Mucosa of gallbladder (tissue), 1 donor: ENCODE results near the gene SLC17A9. TPM values are rescaled to one million over a fixed set of nuclear protein-coding genes. Genes with fewer than 3 reads are reported as not detected.
A peak's percentile ranks its signal among the peaks of the same experiment; 100 is the strongest.

Experiments
- DNase-seq: peaks from one replicate; pipeline ENCODE4 v3.0.0-alpha.2; 2020; ENCODE audit warnings: low spot score
- total RNA-seq: library from RNA; stranded (reverse); gene quantifications from one replicate; pipeline ENCODE4 v1.2.1, GENCODE V29; 2021
- donor health status: DM: no; HTN: no; CAD: no.

Gene SLC17A9
- total RNA-seq, 1 donor from 2014 or later: 19.8 TPM

DNA sequence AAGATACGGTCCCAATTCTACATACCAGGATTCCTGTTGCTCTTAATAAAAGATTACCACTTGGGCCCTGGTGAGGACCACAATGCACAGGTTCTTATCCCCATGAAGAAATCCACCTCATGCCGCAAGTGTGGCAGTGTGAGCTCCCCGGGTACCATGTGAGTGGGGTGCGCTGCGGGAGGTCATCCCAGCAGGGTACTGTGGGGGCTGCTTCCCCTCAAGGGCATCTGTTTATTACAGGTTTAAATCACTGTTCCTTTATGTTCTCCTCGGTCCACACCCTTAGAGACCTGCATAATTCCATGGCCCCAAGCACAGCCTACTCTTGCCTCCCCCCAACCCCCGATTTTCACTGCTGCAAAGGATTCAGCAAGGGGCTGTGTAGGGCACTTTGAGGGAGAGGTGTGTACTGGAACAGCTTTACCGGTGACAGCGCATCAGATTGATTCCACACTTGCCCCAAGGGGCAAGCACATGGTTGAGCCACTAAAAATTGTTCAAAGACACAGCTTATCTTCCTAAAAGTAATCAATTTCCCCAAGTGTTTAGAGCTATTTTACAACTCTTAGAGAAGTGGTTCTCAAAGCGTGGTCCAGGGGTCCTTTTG is 32.4 kb upstream of the SLC17A9 start:
- no peak for DNase-seq

DNA sequence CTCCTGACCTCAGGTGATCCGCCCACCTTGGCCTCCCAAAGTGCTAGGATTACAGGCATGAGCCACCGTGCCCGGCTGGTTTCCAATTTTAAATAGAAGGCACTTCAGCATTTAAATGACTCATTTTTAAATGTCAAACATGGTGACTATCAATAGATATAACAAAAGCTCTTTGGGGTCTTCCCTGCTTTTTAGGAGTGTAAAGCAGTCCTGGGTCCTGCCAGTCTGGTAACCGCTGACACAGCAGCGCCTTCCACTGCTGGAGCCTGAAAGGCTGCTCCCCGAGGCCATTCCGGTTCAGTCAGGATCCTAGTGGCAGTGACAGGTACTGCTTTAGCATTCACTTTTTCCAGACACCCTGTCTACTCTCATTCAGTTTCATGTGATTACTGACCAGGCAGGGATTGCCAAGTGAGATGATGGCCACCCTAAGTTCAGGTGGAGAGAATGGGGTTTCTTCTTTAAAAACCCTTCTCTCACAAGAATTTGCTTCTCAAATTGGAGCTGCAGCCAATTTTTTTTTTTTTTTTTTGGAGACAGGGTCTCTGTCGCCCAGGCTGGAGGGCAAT is 31.3 kb upstream of the SLC17A9 start:
- DNase-seq: peak; percentile 57

DNA sequence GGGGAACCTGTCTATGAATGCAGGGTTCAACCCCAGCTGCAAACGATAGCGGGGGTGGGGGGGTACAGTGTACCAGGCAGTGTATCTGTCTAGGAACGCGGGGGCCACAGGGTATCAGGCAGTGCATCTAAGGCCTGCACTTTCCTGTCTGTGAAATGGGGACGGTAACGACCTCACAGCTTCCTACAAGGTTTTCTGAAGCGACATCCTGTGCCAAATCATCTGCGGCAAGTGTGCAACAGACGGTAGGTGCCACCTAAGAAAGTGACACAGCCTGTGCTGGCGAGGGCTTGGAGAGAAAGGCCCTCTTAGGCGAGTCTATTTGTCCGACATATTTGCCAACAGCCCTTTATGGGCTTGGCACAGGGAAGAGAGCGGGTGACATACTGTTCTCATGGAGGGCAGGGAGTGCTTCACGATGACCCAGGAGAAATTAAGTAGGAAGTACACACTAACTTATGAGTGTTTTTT is 30.0 kb upstream of the SLC17A9 start:
- DNase-seq: no peak

DNA sequence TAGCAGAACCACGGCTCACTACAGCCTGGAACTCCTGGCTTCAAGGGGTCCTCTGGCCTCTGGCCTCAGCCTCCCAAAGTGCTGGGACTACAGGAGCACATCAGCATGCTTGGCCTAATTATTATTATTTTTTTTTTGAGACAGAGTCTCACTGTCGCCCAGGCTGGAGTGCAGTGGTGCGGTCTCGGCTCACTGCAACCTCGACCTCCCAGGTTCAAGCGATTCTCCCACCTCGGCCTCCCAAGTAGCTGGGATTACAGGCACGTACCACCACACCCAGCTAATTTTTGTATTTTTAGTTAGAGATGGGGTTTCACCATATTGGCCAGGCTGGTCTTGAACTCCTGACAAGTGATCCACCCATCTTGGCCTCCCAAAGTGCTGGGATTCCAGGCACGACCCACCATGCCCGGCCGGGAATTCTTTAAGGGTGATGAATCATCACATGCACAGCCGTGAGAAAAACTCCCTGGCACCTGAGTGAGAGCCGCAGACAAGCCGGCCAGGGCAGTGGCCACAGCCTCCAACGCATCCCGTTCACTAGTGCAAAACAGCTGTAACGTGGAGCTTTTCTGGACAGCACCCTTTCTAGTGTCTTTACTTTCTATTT is 29.3 kb upstream of the SLC17A9 start:
- peak; percentile 59 for DNase-seq

DNA sequence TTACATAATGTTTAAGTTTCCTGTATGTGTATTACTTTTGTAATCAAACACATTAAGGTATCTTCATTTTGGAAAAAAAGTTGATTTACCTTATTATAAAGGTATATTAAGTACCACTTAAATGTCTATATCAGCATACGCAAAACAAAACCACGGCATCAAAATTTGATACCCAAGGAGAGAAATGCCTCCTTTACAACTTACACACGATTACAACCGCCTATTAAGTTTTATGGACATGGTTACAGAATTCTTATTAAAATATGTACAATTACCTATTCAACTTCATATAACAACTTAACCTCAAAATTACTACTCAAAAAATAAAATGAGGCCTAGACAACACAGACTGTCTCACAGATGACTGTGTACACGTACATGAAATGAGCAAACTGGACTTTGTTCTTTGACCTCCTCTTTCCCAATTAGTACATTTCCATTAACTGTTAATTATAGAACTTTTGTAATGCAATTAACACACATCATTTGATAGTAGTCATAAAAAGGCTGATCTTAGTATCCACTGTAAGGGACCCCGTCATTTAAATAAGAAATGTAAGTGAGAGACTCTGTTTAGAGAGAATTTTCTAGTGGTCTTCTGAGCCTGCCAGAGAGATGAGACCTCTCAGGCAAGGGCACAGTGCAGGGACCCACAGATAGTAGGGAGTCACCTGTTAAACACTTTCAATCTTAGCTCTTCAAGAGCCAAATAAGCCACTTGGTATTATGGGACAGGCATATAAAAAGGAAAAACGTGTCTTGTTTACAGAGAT is 28.7 kb upstream of the SLC17A9 start:
- no peak for DNase-seq

DNA sequence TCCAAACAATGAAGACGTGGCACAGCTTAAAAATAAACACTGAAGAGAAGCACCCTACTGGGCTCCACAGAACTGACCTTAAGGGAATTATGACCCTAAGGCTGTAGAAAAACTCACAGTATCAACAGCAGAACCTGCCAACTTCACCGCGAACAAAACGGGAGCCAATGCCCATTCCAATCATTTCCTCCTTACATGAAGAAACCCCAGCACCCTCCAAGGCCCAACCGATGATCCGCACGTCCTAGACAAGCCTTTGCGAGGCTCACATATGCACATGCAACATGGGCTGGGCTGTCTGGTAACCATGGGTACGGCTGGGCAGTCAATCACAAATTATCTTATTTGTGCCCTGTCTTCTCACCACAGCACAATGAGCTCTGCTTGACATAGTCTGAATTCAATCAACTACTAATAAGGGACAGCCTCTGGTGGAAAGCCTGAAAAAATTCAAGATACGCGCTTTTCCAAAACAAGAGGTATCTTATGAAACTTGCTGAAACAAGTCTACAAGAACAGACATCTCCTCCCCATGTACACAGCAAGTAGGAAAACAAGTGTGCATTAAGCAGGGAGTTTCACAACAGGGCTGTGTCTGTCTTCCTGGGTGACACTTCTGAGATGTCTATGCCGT is 27.9 kb upstream of the SLC17A9 start:
- DNase-seq: no peak

DNA sequence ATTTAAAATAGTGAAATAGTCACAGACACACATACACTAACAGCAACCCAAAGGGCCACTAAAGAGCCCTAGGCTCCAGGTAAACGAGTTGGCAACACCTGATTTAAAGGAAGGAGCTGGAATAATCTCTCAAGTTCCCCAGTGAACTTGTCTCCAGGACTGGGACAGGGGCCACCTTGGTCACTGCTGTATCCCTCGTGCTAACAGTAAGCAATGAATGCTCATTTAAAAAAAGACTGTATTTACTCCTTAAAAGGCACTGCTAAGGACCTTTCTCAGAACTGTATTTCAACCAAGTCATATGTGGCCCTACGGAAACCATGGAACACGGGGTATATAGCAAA is 27.5 kb upstream of the SLC17A9 start:
- no peak for DNase-seq

DNA sequence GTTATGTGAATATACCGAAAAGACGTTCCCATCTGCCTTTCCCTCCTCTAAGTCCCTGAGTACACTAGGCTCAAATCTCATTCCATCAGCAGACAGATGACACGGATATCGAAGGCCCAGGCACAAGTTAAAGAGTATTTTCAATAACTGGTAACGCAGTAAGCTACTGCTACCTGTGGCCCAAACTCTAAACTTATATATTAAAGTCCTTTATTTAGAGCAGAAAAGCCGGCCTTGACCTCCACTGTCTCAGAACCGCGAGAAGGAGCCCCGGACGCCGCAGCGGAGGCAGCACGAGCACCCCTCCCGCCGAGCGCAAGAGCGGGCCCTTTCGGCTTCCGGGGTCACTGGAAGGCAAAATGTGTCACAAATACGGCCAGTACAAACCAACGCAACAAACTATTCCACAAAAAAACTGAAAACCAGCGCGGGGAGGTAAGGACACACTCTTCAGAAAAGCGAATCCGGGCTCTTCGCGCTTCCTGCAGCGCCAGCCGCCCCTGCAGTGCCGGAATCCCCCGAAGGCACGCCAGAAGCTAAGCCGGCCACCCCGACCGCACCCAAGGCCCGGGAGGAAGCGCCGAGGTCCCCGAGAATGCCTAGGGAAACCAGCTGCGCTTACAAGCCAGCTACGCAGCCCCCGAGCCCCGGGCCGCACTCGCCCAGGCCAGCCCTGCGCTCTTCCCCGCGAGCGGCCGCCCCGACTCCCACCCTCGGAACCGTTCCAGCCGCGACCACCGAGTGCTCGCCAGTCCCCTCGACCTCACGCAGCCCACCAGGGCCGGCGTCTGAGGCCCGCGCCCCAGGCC is 26.9 kb upstream of the SLC17A9 start:
- DNase-seq: peak; percentile 33

DNA sequence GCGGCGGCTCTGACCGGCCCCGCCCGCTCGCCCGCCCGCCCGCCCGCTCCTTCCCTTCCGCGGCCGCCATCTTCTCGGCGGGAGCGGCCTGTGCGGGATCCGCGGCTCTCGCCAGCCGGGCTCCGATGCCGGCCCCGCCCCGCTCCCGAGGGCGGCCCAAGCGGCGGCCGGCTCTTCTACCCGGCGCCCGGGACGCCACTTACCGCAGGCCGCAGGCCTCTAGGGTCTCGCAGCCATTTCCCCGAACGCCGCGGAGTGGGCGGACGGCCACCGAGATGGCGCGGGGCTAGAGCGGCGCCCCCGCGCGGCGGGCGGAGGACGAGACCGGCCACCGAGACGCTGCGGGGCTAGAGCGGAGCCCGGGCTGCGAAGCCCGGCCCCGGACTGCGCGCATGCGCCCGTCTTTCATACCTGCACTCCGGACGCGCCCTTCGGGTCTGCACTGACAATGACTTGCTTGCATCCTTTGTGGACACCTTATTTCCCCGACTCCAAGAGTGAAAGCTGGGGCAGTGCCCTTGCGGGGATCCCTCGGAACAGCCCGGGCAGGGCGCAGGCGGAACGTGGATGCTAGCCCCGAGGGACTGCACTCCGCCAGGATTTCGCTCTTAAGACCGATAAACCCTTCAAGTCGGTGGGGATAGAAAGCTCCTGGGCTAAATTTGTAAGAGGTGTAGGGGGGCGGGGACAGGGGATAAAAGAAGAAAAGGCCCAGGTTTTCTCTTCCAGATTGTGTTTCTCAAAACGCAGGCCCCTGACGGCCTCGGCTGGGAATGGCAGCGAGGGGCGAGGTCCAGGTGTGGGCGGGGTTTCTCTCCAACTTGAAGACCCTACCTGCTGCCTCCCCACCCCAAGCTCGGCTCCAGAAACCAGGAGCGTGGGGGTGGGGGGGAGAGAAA is 26.0 kb upstream of the SLC17A9 start, which contains the start of gene DIDO1:
TSS of gene DIDO1 (minus strand) at position 277 of the 899 bp plus-strand sequence.
- DNase-seq: peak; percentile 89

DNA sequence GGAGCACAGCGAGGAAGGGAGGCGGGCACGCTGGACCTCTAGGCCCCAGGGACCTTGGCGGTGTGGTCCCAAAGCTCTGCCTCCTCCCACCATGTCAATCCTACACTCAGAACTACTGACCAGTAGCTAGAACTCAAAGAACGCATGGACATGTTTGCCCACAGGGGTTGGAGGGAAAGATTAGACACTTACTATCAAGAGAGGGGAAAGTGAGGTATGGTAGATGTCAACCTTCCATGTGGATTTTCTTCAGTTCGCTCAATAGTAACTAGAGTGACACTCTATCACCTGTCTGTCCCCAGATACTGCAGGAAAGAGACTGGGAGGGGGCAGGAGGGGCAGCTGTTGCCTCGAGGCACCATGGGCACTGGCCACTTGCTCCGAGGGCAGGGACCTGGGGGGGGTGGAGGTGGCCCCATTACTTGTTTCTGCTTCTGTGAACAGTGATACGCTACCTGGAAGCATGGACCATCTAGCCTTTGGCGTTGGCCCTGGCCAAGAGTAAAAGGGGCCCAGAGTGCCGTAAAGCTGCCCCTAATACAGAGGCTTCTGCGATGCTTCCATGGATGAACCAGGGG is 25.3 kb upstream of the SLC17A9 start:
- no peak for DNase-seq

DNA sequence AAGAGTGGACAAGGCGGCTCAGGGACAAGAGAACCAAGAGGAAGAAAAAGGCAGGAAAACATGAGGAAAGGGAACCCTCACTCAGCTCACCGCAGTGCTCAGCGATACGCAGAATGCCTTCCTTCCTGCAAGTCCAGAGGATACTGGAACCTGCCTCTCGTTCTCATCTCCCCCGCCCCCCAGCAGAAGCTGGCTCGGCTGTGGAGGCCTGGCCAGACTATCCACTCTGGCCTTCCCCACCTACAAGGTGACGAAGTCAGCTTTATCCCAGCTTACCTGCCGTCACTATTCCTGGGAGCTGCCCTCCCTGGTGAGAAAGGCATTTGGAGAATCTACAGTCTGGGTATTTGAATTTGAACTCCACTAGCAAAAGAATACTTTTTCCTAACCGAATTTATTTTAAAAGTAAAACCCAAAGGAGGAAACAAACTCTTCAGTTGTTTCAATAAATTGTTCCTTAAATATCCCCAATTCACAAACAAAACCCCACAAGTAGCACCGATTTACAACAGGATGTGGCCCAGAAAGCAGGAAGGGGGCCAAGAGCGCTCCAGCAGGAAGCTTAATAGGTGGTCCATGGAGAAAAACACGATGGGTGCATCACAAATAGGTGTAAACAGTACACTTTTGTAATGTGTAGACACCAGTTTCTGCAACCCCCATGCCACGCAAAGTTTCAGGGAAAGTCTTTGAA is 24.1 kb upstream of the SLC17A9 start:
- no peak for DNase-seq

DNA sequence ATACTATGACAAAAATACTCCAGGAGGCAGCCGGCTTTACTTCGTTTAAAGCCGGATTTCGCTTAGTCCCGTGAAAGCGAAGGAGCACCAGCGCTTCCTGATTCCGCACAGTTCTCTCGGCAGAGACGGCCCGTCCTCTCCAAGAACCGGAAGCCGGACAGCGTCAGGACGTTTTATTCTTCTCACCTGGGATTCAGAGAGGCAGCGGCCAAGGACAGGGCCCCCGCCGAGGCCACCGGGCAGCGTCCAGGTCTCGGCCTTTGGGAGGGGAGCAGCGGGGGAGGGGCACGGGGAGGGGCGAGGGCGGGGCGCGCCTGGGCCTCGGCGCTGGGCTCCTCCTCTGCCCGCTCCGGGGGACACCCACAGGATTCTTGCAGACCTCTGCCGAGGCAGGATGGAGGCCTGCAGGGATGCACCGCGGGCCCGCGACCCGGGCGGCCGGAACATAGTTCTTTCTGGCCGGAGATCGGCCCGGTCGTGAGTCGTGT is 23.4 kb upstream of the SLC17A9 start:
- peak; percentile 50 for DNase-seq

DNA sequence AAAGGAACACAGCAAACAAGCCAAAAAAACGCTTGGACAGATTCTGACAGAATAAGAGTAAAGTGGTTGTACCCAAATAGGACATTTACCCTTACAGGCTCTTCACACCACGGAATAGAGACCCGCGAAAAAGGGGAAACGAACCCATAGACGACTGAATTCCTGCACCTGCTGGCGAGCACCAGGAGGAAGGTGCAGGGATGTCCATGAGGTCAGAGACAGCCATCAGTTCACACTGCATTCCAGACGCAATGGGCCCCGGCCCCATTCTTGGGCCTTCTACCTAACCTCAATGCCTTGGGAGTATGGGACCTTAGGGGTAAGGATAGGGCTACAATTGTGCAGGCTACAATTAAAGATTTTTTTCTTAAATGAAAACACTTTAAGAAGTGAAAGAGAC is 21.0 kb upstream of the SLC17A9 start:
- no peak for DNase-seq

DNA sequence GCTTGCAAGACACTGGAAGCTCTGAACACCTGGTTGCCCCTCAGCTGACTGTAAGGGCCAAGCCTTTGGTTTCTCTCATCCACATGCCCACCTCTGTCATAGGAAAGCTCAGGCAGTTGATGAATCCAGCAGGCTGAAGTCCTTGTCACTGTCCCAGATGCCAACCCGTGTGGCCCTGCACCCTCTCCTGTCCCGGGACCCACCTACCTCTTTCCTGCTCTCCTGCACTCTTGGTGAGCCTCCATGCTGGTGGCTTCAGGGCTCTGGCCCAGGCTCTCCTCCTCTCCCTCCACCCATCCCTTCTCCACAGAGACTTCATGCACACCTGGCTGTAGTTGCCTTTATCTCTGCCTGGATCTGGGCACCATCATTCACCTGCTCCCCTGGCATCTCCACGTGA is 18.5 kb upstream of the SLC17A9 start:
- no peak for DNase-seq

DNA sequence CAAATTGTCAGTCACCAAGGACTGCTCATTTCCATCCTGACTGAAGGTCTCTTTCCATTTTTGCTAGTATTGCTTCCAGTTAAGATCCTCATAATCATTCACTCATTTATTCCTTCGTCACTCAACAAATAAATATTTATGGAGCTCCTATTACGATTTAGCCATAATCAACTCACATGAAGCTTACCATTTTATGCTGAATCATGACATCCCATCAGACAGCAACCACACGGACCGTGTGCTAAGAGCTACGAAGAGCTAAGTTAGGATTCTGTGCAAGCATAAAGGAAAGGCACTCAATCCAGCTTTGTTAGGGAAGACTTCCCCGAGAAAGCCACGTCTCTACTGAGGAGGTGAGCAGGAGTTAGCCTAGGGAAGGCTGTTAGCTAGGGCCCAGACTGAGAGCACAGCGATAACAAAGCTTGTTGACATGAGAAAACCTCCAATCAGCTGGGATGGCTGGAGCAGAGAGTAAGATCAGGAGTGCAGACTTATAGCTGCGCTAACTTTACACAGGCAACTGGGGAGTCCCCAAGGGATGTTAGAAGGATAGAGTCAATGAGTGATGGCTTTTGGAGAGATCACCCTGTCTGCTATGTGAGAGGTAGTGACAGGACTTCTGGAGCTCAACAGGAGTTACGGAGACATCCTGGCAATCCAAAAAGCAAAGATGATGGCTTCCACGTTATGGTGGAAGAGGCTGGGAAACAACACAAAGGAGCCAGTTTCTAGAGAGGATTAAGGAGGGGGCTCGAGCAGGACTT is 17.1 kb upstream of the SLC17A9 start:
- no peak for DNase-seq

DNA sequence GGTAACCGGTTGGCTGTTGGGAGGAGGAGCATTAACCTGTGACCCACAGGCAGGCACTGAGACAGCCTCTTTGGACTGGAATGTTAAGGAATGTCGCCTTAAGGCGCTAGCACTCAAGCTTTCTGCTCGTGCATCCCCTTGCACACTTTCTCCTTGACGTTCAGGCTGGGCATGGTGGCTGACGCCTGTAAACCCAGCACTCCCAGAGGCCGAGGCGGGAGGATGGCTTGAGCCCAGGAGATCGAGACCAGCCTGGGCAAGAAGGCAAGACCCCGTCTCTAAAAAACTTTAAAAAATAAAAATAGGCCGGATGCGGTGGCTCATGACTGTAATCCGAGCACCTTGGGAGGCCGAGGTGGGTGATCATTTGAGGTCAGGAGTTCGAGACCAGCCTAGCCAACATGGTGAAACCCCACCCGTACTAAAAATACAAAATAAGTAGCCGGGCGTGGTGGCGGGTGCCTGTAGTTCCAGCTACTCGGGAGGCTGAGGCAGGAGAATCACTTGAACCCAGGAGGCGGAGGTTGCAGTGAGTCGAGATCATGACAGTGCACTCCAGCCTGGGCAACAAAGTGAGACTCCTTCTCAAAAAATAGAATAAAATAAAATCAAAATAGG is 16.4 kb upstream of the SLC17A9 start:
- no peak for DNase-seq

DNA sequence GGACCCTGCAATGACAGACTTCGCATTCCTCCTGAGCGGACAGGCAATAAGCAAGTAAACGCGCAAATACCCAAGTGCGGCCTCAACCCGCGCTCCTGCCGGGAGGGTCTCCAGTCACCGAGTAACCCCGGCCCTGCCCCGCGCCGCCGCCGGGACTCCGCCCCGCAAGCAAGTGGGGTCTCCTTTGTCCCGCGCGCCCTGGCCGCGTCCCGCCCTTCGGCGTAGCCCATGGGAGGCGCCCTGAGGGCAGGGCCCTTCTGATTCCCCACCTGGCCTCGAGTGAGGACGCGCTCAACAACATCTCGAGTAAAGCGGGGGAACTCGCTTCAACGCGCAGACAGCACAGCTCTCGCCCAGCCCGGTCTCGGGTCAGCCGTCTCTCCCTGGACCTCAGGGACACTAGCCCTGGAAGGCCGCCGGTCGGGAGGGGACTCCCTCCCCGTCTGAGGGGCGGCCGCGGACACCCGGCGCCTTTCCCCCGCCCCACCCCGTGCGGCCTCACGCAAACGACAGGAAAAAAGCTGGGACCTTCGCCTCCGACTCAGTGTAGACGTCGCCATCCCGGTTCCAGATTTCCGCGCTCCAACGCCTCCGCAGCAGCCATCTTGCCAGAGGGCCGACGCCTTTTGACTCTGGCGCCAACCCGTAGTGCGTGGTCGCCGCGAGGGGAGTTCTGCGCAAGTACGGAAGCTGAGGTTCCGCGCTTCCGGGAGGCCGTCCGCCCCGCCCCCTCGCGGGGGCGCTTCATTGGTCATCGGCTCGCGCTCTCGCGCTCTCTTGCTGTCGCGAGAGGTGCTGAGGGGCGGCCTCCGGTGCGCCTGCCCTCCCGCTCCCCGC is 15.0 kb upstream of the SLC17A9 start:
- DNase-seq: peak; percentile 98
